ENCODE results near the gene FCHO2.
A peak's percentile ranks its signal among the peaks of the same experiment; 100 is the strongest.
"Not testable (repeated sequence)": the region's sequence is repeated elsewhere in the genome, so short reads cannot be mapped to it uniquely, and the experiment has no call there.

FCHO2 gene

DNA sequence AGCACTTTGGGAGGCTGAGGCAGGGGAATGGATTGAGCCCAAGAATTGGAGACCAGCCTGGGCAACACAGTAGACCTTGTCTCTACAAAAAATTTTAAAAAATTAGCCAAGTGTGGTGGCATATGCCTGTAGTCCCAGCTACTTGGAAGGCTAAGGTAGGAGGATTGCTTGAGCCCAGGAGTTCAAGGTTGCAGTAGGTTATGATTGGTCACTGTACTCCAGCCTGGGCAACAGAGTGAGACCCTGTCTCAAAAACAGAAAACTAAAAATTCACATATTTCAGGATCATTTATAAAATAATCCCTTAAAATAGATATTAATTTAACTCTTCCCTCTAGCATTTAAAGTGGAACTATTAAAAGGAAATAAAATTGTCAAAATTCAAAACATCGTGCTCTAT lies 3.4 kb downstream of the FCHO2 start:
- Mint-ChIP-seq H3K27ac (no peak overlapping the region), H3K36me3 (ENCODE audit: low read depth) (peaks cover 9% of the 10 kb centered on the region), H3K4me3 (peak overlapping the region in 1 of 3 experiments; percentile 50), H3K4me1 (peaks cover 22% of the 10 kb centered on the region), H3K9me3 (peaks cover 3% of the 10 kb centered on the region), H3K27me3 (ENCODE audit: low read depth) (no peaks in the 10 kb centered on the region)
- TF ChIP-seq, protein P1, sequence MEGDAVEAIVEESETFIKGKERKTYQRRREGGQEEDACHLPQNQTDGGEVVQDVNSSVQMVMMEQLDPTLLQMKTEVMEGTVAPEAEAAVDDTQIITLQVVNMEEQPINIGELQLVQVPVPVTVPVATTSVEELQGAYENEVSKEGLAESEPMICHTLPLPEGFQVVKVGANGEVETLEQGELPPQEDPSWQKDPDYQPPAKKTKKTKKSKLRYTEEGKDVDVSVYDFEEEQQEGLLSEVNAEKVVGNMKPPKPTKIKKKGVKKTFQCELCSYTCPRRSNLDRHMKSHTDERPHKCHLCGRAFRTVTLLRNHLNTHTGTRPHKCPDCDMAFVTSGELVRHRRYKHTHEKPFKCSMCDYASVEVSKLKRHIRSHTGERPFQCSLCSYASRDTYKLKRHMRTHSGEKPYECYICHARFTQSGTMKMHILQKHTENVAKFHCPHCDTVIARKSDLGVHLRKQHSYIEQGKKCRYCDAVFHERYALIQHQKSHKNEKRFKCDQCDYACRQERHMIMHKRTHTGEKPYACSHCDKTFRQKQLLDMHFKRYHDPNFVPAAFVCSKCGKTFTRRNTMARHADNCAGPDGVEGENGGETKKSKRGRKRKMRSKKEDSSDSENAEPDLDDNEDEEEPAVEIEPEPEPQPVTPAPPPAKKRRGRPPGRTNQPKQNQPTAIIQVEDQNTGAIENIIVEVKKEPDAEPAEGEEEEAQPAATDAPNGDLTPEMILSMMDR (IDR thresholded peaks at IDR 0.05; ENCODE audit: unreplicated experiment in 3 of 3) = no peak

DNA sequence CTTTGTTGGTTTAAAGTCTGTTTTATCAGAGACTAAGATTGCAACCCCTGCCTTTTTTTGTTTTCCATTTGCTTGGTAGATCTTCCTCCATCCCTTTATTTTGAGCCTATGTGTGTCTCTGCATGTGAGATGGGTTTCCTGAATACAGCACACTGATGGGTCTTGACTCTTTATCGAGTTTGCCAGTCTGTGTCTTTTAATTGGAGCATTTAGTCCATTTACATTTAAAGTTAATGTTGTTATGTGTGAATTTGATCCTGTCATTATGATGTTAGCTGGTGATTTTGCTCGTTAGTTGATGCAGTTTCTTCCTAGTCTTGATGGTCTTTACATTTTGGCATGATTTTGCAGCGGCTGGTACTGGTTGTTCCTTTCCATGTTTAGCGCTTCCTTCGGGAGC lies 18.6 kb downstream of the FCHO2 start:
- not testable (repeated sequence) for H3K4me3 Mint-ChIP-seq; H3K4me1 Mint-ChIP-seq; H3K27me3 Mint-ChIP-seq (ENCODE audit: low read depth); H3K27ac Mint-ChIP-seq
- Mint-ChIP-seq H3K36me3 (ENCODE audit: low read depth) (peaks cover 63% of the 10 kb centered on the region), H3K9me3 (peaks cover 36% of the 10 kb centered on the region)

DNA sequence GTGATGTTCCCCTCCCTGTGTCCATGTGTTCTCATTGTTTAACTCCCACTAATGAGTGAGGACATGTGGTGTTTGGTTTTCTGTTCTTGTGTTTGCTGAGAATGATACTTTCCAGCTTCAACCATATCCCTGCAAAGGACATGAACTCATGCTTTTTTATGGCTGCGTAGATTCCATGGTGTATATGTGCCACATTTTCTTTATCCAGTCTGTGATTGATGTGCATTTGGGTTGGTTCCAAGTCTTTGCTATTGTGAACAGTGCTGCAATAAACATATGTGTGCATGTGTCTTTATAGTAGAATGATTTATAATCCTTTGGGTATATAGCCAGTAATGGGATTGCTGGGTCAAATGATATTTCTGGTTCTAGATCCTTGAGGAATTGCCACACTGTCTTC lies 21.0 kb downstream of the FCHO2 start:
- H3K27me3 Mint-ChIP-seq (ENCODE audit: low read depth); H3K4me3 Mint-ChIP-seq; H3K27ac Mint-ChIP-seq; H3K4me1 Mint-ChIP-seq: not testable (repeated sequence)
- H3K9me3 Mint-ChIP-seq = peaks cover 36% of the 10 kb centered on the region
- H3K36me3 Mint-ChIP-seq (ENCODE audit: low read depth) = peaks cover 47% of the 10 kb centered on the region

DNA sequence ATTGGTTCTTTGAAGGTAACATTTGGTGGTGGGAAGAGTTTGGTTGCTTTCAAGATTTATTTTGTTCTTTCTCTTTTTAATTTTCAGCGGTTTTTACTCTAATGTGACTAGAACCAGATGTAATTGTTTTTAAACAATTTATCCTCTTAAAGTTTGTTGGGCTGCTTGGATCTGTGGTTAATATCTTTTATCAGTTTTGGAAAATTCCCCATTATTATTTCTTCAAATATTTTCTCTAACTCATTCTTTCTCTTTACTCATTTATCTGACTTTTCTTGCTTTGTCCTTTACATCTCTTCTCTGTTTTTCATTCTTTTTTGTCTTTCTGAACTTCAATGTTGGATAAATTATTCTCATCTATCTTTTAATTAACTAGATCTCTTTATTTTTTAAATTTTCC lies 29.9 kb downstream of the FCHO2 start:
- Mint-ChIP-seq H3K36me3 (ENCODE audit: low read depth) (peaks cover 42% of the 10 kb centered on the region), H3K27me3 (ENCODE audit: low read depth) (no peaks in the 10 kb centered on the region), H3K4me1 (no peaks in the 10 kb centered on the region), H3K9me3 (peaks cover 5% of the 10 kb centered on the region), H3K27ac (no peak overlapping the region), H3K4me3 (no peak overlapping the region)
- TF ChIP-seq, protein P1 (IDR thresholded peaks at IDR 0.05; ENCODE audit: unreplicated experiment in 3 of 3) = no peak

DNA sequence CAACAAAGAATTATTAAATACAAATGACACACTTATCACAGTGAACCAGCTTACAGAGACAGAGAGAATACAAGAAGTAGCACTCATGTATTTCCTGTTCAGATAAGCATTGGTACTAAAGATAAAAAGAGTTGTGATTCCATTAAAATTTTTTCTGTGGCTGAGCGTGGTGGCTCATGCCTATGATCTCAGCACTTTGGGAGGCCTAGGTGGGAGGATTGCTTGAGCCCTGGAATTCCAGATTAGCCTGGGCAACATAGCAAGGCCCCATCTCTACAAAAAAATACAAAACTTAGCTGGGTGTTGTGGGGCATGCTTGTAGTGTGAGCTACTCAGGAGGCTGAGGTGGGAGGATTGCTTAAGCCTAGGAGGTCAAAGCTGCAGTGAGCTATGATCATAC lies 32.9 kb downstream of the FCHO2 start:
- peaks cover 57% of the 10 kb centered on the region for H3K36me3 Mint-ChIP-seq (ENCODE audit: low read depth)

DNA sequence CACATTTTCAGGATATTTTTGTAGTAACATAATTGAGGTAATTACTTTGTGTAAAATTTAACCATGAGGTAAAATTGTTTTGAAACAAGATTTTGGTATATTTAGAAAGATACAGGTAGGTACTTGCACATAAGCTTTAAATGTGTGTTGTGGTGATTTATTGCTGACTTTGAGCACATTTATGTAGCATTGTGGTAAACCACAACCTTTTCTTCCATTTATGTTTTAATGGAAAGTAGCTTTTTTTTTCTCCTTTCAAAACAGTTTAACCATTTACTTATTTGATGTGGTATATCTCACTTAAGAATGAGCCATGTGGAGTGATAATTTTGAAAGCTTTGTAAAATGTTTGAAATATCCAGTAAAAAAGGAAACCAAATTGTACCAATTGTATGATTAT lies 35.6 kb downstream of the FCHO2 start:
- Mint-ChIP-seq H3K36me3 (ENCODE audit: low read depth) (peaks cover 49% of the 10 kb centered on the region), H3K4me1 (no peaks in the 10 kb centered on the region), H3K27me3 (ENCODE audit: low read depth) (no peaks in the 10 kb centered on the region), H3K4me3 (no peak overlapping the region), H3K27ac (no peak overlapping the region), H3K9me3 (peaks cover 10% of the 10 kb centered on the region)
- TF ChIP-seq, protein P1 (IDR thresholded peaks at IDR 0.05; ENCODE audit: unreplicated experiment in 3 of 3) = no peak

More for the DNA sequence above, 32.9 kb downstream of the FCHO2 start:
- Mint-ChIP-seq H3K27me3 (ENCODE audit: low read depth) (no peaks in the 10 kb centered on the region), H3K4me1 (no peaks in the 10 kb centered on the region), H3K27ac (no peak overlapping the region), H3K4me3 (no peak overlapping the region), H3K9me3 (peaks cover 11% of the 10 kb centered on the region)
- TF ChIP-seq, protein P1 (IDR thresholded peaks at IDR 0.05; ENCODE audit: unreplicated experiment in 3 of 3) = no peak

DNA sequence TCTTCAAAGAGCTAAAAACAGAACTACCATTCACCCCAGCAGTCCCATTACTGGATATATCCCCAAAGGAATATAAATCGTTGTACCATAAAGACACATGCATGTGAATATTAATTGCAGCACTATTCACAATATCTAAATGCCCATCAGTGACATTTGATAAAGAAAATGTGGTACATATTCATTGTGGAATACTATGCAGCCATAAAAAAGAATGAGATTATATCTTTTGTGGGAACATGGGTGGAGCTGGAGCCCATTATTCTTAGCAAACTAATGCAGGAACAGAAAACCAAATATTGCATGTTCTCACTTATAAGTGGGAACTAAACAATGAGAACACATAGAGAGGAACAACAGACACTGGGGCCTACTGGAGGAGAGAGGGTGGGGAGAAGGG lies 38.7 kb downstream of the FCHO2 start:
- no peaks in the 10 kb centered on the region for H3K27me3 Mint-ChIP-seq (ENCODE audit: low read depth)
- peaks cover 10% of the 10 kb centered on the region for H3K9me3 Mint-ChIP-seq
- no peaks in the 10 kb centered on the region for H3K4me1 Mint-ChIP-seq
- H3K27ac Mint-ChIP-seq = no peak overlapping the region
- TF ChIP-seq, protein P1 (IDR thresholded peaks at IDR 0.05; ENCODE audit: unreplicated experiment in 3 of 3) = no peak
- no peak overlapping the region for H3K4me3 Mint-ChIP-seq
- peaks cover 52% of the 10 kb centered on the region for H3K36me3 Mint-ChIP-seq (ENCODE audit: low read depth)

Data from nephron (organoid).